Fibroblast of villous mesenchyme (primary cell): ENCODE results near the gene CEL. TPM values are rescaled to one million over a fixed set of nuclear protein-coding genes. Genes with fewer than 3 reads are reported as not detected.

Experiments
- DNase-seq: peaks from one replicate; pipeline ENCODE4 v3.0.0-alpha.2; 2010; ENCODE audit warnings: low read depth
- H3K4me3 ChIP-seq: 2 replicates; pipeline ENCODE4 v1.5.1; 2011; ENCODE audit warnings: low read depth, mild to moderate bottlenecking, low read length
- CTCF ChIP-seq: IDR thresholded peaks from 2 replicates; pipeline ENCODE4 v1.5.1; 2012; ENCODE audit warnings: low read depth, mild to moderate bottlenecking, low read length; ENCODE audit not compliant: insufficient read depth
- total RNA-seq: library from RNA; depleted of rRNA; stranded (reverse); fragments of >200 nt; gene quantifications from 2 replicates; pipeline ENCODE4 v1.2.3, GENCODE V29; 2012

The CEL gene
- total RNA-seq, 1 donor = under 0.01 TPM

GRCh38 chr9:133104718-133105460 is 43.1 kb downstream of the CEL start:
- H3K4me3 ChIP-seq = no peak overlapping the region
- TF ChIP-seq CTCF = no peak
- DNase-seq = no peak

GRCh38 chr9:133105461-133105770 is 43.6 kb downstream of the CEL start:
- DNase-seq = no peak
- H3K4me3 ChIP-seq = no peak overlapping the region
- no peak for TF ChIP-seq CTCF

GRCh38 chr9:133106511-133107244 is 44.9 kb downstream of the CEL start:
- no peak for DNase-seq
- no peak overlapping the region for H3K4me3 ChIP-seq
- TF ChIP-seq CTCF = no peak

- no peak for TF ChIP-seq CTCF
- no peak for DNase-seq
- H3K4me3 ChIP-seq = no peak overlapping the region
Measured at GRCh38 chr9:133107245-133107722, 45.5 kb downstream of the CEL start.

GRCh38 chr9:133107961-133108793 is 46.4 kb downstream of the CEL start:
- DNase-seq = no peak
- no peak for TF ChIP-seq CTCF
- no peak overlapping the region for H3K4me3 ChIP-seq

- no peak for TF ChIP-seq CTCF
- H3K4me3 ChIP-seq = no peak overlapping the region
- no peak for DNase-seq
Measured at GRCh38 chr9:133108794-133109641, 47.2 kb downstream of the CEL start.
